AG09319 (cell line): Measurements from ENCODE around the gene TREML4.

Experiments used
- DNase-seq: peaks from one replicate; pipeline ENCODE4 v3.0.0-alpha.2; 2010; ENCODE audit warnings: low read depth; ENCODE audit errors: extremely low read depth
- TF ChIP-seq, protein P1 (sequence below): IDR thresholded peaks from 2 replicates; pipeline ENCODE4 v1.5.1; 2011; ENCODE audit warnings: low read depth, mild to moderate bottlenecking, inconsistent platforms, low read length, moderate library complexity

Gene TREML4

GRCh38 chr6:41255638-41256246 is 27.6 kb downstream of the TREML4 start:
- TF ChIP-seq, protein P1, sequence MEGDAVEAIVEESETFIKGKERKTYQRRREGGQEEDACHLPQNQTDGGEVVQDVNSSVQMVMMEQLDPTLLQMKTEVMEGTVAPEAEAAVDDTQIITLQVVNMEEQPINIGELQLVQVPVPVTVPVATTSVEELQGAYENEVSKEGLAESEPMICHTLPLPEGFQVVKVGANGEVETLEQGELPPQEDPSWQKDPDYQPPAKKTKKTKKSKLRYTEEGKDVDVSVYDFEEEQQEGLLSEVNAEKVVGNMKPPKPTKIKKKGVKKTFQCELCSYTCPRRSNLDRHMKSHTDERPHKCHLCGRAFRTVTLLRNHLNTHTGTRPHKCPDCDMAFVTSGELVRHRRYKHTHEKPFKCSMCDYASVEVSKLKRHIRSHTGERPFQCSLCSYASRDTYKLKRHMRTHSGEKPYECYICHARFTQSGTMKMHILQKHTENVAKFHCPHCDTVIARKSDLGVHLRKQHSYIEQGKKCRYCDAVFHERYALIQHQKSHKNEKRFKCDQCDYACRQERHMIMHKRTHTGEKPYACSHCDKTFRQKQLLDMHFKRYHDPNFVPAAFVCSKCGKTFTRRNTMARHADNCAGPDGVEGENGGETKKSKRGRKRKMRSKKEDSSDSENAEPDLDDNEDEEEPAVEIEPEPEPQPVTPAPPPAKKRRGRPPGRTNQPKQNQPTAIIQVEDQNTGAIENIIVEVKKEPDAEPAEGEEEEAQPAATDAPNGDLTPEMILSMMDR: no peak
- DNase-seq: no peak

DNA sequence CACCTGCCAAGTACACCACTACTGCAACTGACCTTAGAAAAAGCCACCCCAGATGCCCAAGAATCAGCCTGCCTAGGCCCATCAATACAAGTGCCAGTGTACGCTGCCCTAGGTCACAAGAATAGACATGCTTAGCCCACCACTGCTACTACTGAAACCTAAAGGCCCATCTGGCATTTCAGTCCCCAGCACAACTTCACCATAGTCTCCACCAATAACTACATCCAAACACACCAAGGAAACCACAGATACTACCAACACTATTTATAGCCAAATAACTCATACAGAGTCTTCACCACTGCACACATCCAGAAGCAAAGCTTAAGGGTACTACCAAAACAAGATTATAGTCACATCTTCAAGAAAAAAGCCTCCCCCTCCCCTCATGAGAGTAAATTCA is 28.2 kb downstream of the TREML4 start:
- DNase-seq: no peak
- TF ChIP-seq, protein P1: no peak

- peak; percentile 46 for DNase-seq
- TF ChIP-seq, protein P1: no peak
Measured at GRCh38 chr6:41257369-41258195, 29.4 kb downstream of the TREML4 start.

DNA sequence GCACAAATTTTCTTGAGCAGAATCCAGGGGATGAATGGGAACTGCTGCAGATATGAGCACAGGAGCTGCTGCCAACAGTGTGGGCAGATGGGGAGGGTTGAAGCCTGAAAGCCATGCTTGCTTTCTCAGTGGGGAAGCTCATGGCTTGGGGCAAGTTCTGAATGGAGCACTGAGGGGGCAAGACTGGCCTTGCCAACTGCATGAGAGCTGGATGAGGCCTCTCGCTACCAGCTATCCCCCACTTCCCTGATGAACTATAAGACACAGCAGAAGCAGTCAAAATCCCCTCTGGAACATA is 30.0 kb downstream of the TREML4 start:
- TF ChIP-seq, protein P1: no peak
- no peak for DNase-seq

DNA sequence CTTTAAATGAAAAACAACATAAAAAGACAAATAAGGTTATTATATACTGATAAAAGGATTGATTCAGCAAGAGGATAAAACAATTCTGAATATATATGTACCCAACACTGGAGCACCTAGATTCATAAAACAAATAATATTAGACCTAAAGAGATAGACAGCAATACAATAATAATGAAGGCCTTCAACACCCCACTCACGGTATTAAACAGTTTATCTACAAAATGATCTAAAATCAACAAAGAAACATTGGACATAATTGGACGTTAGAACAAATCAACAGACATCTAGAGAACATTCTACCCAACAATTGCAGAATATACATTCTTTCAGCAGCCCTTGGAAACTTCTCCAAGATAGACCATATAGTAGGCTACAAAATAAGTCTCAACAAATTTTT is 34.3 kb downstream of the TREML4 start:
- no peak for DNase-seq
- TF ChIP-seq, protein P1: no peak

DNA sequence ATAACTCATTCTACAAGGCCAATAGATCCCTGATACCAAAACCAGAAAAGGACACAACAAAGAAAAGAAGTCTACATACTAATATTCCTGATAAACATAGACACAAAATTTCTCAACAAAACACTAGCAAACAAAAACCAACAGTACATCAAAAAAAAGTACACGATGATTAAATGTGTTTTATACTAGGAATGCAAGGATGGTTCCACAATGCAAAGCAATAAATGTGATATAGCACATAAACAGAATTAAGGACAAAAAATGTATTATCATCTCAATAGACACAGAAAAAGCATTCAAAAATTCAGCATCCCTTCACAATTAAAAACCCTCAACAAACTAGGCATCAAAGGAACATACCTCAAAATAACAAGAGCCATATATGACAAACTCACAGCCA is 35.1 kb downstream of the TREML4 start:
- TF ChIP-seq, protein P1: no peak
- no peak for DNase-seq

GRCh38 chr6:41266541-41266940 is 38.4 kb downstream of the TREML4 start:
- no peak for DNase-seq
- TF ChIP-seq, protein P1: no peak
